HEK293 (cell line): ENCODE data around the gene ELF1.

ENCODE experiments used
- SETDB1 ChIP-seq: IDR thresholded peaks from one replicate; pipeline ENCODE4 v1.6.1; 2017; ENCODE audit warnings: mild to moderate bottlenecking, low read length, moderate library complexity, mixed read lengths; ENCODE audit not compliant: insufficient read length
- ZFP41 ChIP-seq: fragments of 450-650 bp; formaldehyde crosslinking; IDR thresholded peaks from 2 replicates; pipeline ENCODE4 v1.5.1; 2016; ENCODE audit warnings: missing biosample characterization, missing genetic modification characterization, borderline replicate concordance
- ZNF157 ChIP-seq: fragments of 450-650 bp; formaldehyde crosslinking; IDR thresholded peaks from 2 replicates; pipeline ENCODE4 v1.5.1; 2016; ENCODE audit warnings: missing biosample characterization, missing genetic modification characterization
- ZNF266 ChIP-seq: fragments of 450-650 bp; formaldehyde crosslinking; IDR thresholded peaks from 2 replicates; pipeline ENCODE4 v1.5.1; 2016; ENCODE audit warnings: missing biosample characterization, missing genetic modification characterization, low read depth
- ZNF416 ChIP-seq: fragments of 450-650 bp; formaldehyde crosslinking; IDR thresholded peaks from 2 replicates; pipeline ENCODE4 v1.5.1; 2016; ENCODE audit warnings: missing biosample characterization, missing genetic modification characterization
- TF ChIP-seq, protein P1 (sequence below): fragments of 450-650 bp; formaldehyde crosslinking; IDR thresholded peaks from 2 replicates; pipeline ENCODE4 v1.5.1; 2016; ENCODE audit warnings: missing biosample characterization, missing genetic modification characterization
- TF ChIP-seq, protein P2 (sequence below): fragments of 450-650 bp; formaldehyde crosslinking; IDR thresholded peaks from 2 replicates; pipeline ENCODE4 v1.5.1; 2016; ENCODE audit warnings: missing biosample characterization, missing genetic modification characterization

DNA sequence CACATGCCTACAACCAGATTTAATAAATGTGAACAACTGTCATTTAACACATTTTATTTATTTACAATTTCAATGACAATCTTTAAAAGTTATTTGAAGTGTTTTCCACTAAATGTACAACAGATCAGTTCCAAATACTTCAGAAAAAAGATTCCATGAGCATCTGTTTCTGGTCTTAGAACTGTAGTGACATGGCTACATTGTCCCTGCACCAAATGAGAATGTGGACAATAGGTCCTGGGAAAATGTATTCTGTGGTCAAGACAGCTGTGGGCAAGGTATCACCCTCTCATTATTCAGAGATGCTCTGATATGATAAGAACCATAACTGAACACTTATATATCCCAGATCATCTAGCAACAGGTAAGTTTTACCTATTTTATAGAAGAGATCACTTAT is 43.7 kb downstream of the ELF1 start:
- TF ChIP-seq, protein P1, sequence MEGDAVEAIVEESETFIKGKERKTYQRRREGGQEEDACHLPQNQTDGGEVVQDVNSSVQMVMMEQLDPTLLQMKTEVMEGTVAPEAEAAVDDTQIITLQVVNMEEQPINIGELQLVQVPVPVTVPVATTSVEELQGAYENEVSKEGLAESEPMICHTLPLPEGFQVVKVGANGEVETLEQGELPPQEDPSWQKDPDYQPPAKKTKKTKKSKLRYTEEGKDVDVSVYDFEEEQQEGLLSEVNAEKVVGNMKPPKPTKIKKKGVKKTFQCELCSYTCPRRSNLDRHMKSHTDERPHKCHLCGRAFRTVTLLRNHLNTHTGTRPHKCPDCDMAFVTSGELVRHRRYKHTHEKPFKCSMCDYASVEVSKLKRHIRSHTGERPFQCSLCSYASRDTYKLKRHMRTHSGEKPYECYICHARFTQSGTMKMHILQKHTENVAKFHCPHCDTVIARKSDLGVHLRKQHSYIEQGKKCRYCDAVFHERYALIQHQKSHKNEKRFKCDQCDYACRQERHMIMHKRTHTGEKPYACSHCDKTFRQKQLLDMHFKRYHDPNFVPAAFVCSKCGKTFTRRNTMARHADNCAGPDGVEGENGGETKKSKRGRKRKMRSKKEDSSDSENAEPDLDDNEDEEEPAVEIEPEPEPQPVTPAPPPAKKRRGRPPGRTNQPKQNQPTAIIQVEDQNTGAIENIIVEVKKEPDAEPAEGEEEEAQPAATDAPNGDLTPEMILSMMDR (tag by site-specific recombination), result no peak
- TF ChIP-seq ZNF157 (no peak), SETDB1 (no peak), ZNF266 (tag by site-specific recombination) (no peak), ZFP41 (no peak), ZNF416 (tag by site-specific recombination) (no peak)
- TF ChIP-seq, protein P2, sequence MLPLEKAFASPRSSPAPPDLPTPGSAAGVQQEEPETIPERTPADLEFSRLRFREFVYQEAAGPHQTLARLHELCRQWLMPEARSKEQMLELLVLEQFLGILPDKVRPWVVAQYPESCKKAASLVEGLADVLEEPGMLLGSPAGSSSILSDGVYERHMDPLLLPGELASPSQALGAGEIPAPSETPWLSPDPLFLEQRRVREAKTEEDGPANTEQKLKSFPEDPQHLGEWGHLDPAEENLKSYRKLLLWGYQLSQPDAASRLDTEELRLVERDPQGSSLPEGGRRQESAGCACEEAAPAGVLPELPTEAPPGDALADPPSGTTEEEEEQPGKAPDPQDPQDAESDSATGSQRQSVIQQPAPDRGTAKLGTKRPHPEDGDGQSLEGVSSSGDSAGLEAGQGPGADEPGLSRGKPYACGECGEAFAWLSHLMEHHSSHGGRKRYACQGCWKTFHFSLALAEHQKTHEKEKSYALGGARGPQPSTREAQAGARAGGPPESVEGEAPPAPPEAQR (tag by site-specific recombination), result no peak
